GM12875 (cell line): ENCODE results near the gene CEP63.

Experiments used
- H3K4me3 ChIP-seq: one replicate; pipeline ENCODE4 v1.5.1; 2011; ENCODE audit warnings: low read depth, low read length, control low read depth
- TF ChIP-seq, protein P1 (sequence below): IDR thresholded peaks from 2 replicates; pipeline ENCODE4 v1.5.1; 2011; ENCODE audit warnings: low read depth, mild to moderate bottlenecking, control low read depth, inconsistent platforms, low read length, moderate library complexity, borderline replicate concordance; ENCODE audit not compliant: insufficient read depth

The CEP63 gene

DNA sequence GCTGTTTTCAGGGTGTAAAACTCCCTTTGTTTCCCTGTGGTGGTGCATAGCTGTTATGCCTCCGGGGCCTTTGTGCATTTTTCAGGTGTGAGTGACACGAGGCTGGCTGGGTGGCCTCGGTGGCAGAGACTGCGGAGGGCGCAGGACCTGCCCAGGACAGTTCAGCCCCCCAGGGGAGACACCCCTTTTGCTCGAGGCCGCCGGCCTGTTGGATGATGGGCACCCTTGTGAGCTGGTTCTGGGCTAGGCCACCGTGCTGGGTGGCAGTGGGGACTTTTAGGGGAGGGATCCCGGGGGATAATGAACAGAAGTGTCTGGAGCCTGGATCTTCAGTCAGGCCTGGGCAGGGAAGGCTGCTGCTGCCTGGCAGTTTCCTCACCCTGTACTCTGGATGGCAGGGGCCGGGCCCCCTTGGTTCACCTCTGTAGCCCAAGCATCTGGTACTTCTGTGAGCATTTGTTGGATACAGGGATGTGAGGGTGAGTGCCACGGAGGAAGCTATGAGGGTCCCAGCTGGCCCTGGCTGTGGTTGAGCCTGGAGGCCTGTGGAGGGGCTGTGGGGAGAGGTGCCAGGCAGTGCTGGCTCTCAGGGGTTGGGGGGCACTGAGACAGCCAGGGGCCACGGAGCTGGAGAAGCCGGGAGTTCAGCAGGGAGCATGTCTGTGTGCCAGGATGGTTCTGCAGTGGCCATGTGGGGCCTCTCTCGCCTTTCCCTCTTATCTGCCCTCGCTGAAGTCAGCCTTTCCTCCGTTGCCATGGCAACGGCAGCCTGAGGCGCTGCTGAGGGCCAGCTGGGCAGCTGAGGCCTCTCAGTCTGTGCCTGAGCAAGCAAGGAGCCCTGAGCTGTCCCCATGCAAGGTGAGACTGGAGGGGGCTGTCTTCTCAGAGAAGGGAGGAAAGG is 115.9 kb downstream of the CEP63 start:
- TF ChIP-seq, protein P1, sequence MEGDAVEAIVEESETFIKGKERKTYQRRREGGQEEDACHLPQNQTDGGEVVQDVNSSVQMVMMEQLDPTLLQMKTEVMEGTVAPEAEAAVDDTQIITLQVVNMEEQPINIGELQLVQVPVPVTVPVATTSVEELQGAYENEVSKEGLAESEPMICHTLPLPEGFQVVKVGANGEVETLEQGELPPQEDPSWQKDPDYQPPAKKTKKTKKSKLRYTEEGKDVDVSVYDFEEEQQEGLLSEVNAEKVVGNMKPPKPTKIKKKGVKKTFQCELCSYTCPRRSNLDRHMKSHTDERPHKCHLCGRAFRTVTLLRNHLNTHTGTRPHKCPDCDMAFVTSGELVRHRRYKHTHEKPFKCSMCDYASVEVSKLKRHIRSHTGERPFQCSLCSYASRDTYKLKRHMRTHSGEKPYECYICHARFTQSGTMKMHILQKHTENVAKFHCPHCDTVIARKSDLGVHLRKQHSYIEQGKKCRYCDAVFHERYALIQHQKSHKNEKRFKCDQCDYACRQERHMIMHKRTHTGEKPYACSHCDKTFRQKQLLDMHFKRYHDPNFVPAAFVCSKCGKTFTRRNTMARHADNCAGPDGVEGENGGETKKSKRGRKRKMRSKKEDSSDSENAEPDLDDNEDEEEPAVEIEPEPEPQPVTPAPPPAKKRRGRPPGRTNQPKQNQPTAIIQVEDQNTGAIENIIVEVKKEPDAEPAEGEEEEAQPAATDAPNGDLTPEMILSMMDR = no peak
- no peak overlapping the region for H3K4me3 ChIP-seq

DNA sequence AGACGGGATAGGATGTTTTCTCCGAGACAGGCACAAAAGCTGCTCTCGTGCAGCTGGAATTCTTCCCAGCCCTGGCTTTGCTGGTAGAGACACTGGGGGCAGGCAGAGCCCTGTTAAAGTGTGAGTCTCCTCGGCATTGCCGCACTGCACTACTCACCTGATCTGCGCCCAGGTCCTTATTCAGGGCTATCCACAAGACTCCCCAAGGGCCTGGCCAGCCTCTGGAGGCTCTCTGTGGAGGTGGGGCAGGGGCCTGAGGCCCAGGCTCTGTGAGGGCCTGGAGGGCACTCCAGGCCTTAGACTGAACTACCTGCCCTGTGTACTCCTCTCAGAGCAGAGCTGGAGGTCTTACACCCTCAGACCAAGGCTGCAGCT is 116.6 kb downstream of the CEP63 start:
- TF ChIP-seq, protein P1 = no peak
- H3K4me3 ChIP-seq = no peak overlapping the region

DNA sequence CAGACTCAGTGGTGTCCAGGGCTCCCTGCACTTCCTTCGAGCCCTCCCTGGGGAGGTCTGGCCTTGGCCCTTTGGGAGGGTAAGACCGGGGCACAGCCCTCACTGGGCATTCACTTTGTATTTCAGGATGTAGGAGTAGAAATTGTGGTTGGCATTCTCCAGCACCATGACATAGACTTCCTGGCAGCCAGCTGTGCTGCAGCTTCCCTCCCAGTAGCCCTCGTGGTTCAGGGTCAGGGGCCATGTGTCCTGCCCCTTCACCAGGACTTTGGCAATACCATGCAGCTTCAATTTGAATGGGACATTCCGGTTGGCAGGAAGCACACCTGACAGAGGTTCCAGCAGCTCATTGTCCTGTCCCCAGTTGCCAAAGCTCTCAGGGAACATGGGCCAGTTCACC is 117.6 kb downstream of the CEP63 start:
- no peak overlapping the region for H3K4me3 ChIP-seq
- TF ChIP-seq, protein P1 = no peak

DNA sequence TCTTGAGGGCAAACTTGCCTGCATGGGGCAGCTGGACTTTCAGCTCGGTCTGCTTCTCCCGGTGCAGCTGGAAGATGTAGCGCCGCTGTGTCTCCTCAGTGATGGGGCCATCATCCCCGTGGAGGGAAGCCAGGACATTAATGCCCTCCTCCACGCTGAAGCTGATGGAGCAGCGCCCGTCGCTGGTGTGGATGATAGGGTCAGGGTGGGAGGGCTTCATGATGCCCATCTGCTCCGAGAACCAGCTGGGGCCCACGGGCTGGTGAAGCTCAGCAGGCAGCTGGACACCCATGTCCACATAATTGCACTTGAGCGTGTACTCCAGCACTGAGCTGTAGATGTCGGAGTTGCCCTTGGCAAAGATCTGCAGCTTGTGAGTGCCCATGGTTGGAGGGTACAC is 118.1 kb downstream of the CEP63 start:
- TF ChIP-seq, protein P1 = no peak
- no peak overlapping the region for H3K4me3 ChIP-seq

DNA sequence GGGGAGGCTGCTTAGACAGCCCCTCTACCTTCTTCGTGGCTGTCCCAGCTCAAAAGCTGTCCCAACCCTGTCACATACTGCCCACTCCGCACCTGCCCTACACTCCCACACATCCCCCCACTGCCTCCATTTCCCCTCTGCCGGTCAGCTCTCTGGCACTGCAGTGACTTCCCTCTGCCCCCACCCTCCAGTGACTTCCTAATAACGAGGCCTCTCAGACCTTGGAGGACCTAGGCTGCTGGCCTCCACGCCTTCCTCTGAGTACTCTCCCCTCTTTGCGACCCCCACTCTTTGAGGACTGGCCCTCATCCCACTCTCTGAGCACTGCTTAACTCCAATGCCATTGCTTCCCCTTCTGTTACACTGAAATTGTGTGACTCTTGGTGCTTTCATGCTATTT is 119.7 kb downstream of the CEP63 start:
- TF ChIP-seq, protein P1 = no peak
- H3K4me3 ChIP-seq = no peak overlapping the region

DNA sequence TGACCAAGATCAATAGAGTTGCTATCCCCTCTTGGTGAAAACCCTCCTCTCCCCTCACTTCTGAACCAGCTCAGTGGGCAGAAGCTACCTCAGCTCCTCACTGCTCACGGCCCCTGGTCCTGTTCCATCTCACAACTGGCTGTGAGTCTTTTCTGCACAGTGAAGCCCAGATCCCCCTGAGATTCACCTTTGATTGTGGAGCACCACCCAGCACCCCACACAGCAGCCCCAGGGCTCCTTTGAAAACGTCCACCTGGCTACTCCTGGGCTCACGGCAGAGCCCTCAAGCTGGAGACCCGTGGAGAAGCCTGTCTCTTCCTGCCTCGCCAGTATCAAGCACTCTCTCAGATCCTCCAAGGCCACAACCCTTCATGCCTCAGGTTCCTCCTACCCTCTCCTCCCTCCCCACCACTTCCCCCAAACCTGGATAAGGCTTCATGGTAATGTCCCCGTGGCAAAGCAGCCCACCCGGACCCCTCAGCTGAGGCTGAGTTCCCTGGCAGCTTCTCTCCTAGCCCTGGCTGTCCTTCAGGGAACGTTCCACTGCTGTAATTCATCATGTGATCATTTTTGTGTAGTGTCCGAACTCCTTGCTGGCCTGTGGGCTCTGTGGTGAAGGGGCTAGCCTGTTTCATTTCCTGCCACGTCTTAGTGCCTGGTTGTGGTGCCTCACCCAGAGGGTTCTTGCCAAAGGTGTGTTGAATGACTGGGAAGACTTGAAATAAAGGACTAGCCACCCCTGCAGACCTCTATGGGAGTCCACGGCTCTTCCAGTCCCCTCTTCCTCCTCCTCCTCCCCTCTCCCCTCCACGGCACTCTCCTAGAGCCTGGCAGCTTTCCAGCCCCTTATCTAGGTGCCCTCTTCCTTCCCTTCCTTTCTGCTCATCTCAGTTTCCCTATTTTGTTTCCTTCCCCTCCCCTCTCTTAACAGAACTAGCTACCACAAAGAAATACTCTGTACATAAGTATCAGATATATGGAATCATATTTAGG is 120.5 kb downstream of the CEP63 start:
- no peak overlapping the region for H3K4me3 ChIP-seq
- TF ChIP-seq, protein P1 = no peak
